Activated CD4-positive, alpha-beta T cell treated with anti-CD3 and anti-CD28 coated beads, Interleukin-2, amount 10 ng/mL, durations not matched to agents 7 days and 5 days (primary cell): ENCODE results near the gene ARL15. TPM values are rescaled to one million over a fixed set of nuclear protein-coding genes. Genes with fewer than 3 reads are reported as not detected.
"Not testable (repeated sequence)": the region's sequence is repeated elsewhere in the genome, so short reads cannot be mapped to it uniquely, and the experiment has no call there.

Experiments
- CTCF ChIA-PET: fragments of 350-600 bp; sonication (Branson Sonifier 250); formaldehyde crosslinking; loops from one replicate; lab custom pipeline; 2021; ENCODE audit warnings: antibody characterized with exemption; lab: Charles Lee
- POLR2A ChIA-PET: fragments of 350-600 bp; sonication (Branson Sonifier 250); formaldehyde crosslinking; loops from one replicate; lab custom pipeline; 2021; ENCODE audit warnings: antibody characterized with exemption; lab: Charles Lee
- DNase-seq: peaks from one replicate; pipeline ENCODE4 v3.0.0-alpha.2; 2020
- H3K27ac Mint-ChIP-seq: one replicate; pipeline ENCODE4 v1.8.0; 2021; ENCODE audit warnings: mild to moderate bottlenecking, moderate library complexity, mixed read lengths
- H3K27me3 Mint-ChIP-seq: one replicate; pipeline ENCODE4 v1.8.0; 2021; ENCODE audit warnings: mixed read lengths
- H3K36me3 Mint-ChIP-seq: one replicate; pipeline ENCODE4 v1.8.0; 2021; ENCODE audit warnings: low read depth, mixed read lengths
- H3K4me1 Mint-ChIP-seq: one replicate; pipeline ENCODE4 v1.8.0; 2021; ENCODE audit warnings: mixed read lengths
- H3K4me3 Mint-ChIP-seq: one replicate; pipeline ENCODE4 v1.8.0; 2021; ENCODE audit warnings: mild to moderate bottlenecking, moderate library complexity, mixed read lengths
- H3K9me3 Mint-ChIP-seq: one replicate; pipeline ENCODE4 v1.8.0; 2021; ENCODE audit warnings: mixed read lengths
- microRNA-seq: library from miRNA; unstranded; fragments of <30 nt; microRNA quantifications from one replicate; pipeline ENCODE4 v1.2.0, GENCODE V29; 2021; ENCODE audit warnings: borderline microRNAs expressed, borderline replicate concordance
- total RNA-seq, 2 experiments: library from RNA; stranded (reverse); gene quantifications; one replicate each; pipeline ENCODE4 v1.2.3, GENCODE V29; 2021

Gene ARL15
- total RNA-seq, 2 experiments from 2014 or later, result 13.5 to 16.1 TPM

- H3K36me3 Mint-ChIP-seq, result no peaks in the 10 kb centered on the region
- H3K4me1 Mint-ChIP-seq, result no peaks in the 10 kb centered on the region
- H3K27ac Mint-ChIP-seq, result no peak overlapping the region
- no peak for DNase-seq
- H3K9me3 Mint-ChIP-seq, result peaks cover 4% of the 10 kb centered on the region
- H3K27me3 Mint-ChIP-seq, result no peaks in the 10 kb centered on the region
- POLR2A ChIA-PET, result no interaction called here
- CTCF ChIA-PET, result no interaction called here
- H3K4me3 Mint-ChIP-seq, result no peak overlapping the region
Measured at GRCh38 chr5:53877243-53877642, 433.1 kb downstream of the ARL15 start.

GRCh38 chr5:53874409-53874808 is 436.0 kb downstream of the ARL15 start:
- Mint-ChIP-seq H3K27ac (no peak overlapping the region), H3K4me1 (no peaks in the 10 kb centered on the region), H3K27me3 (no peaks in the 10 kb centered on the region), H3K9me3 (peaks cover 4% of the 10 kb centered on the region), H3K36me3 (no peaks in the 10 kb centered on the region), H3K4me3 (no peak overlapping the region)
- CTCF ChIA-PET, result no interaction called here
- no peak for DNase-seq
- POLR2A ChIA-PET, result no interaction called here

GRCh38 chr5:53873235-53873634 is 437.1 kb downstream of the ARL15 start:
- ChIA-PET CTCF (no interaction called here), POLR2A (no interaction called here)
- H3K27me3 Mint-ChIP-seq, result no peaks in the 10 kb centered on the region
- no peaks in the 10 kb centered on the region for H3K36me3 Mint-ChIP-seq
- H3K9me3 Mint-ChIP-seq, result peaks cover 4% of the 10 kb centered on the region
- H3K27ac Mint-ChIP-seq, result no peak overlapping the region
- H3K4me1 Mint-ChIP-seq, result no peaks in the 10 kb centered on the region
- H3K4me3 Mint-ChIP-seq, result no peak overlapping the region
- no peak for DNase-seq

GRCh38 chr5:53871775-53872174 is 438.6 kb downstream of the ARL15 start:
- POLR2A ChIA-PET, result no interaction called here
- no peaks in the 10 kb centered on the region for H3K27me3 Mint-ChIP-seq
- CTCF ChIA-PET, result no interaction called here
- no peak overlapping the region for H3K4me3 Mint-ChIP-seq
- H3K36me3 Mint-ChIP-seq, result no peaks in the 10 kb centered on the region
- peaks cover 4% of the 10 kb centered on the region for H3K9me3 Mint-ChIP-seq
- H3K4me1 Mint-ChIP-seq, result no peaks in the 10 kb centered on the region
- H3K27ac Mint-ChIP-seq, result no peak overlapping the region
- DNase-seq, result no peak

- Mint-ChIP-seq H3K4me1 (no peaks in the 10 kb centered on the region), H3K9me3 (peaks cover 4% of the 10 kb centered on the region), H3K27ac (no peak overlapping the region), H3K4me3 (no peak overlapping the region), H3K27me3 (no peaks in the 10 kb centered on the region), H3K36me3 (no peaks in the 10 kb centered on the region)
- POLR2A ChIA-PET, result no interaction called here
- CTCF ChIA-PET, result no interaction called here
- no peak for DNase-seq
Measured at GRCh38 chr5:53871050-53871449, 439.3 kb downstream of the ARL15 start.

GRCh38 chr5:53858700-53859456 is 451.5 kb downstream of the ARL15 start:
- ChIA-PET CTCF (no interaction called here), POLR2A (no interaction called here)
- no peak overlapping the region for H3K27ac Mint-ChIP-seq
- H3K9me3 Mint-ChIP-seq, result peaks cover 6% of the 10 kb centered on the region
- H3K27me3 Mint-ChIP-seq, result no peaks in the 10 kb centered on the region
- no peaks in the 10 kb centered on the region for H3K4me1 Mint-ChIP-seq
- H3K36me3 Mint-ChIP-seq, result no peaks in the 10 kb centered on the region
- no peak for DNase-seq
- H3K4me3 Mint-ChIP-seq, result no peak overlapping the region

GRCh38 chr5:53856506-53856905 is 453.9 kb downstream of the ARL15 start:
- Mint-ChIP-seq H3K4me3 (no peak overlapping the region), H3K36me3 (no peaks in the 10 kb centered on the region), H3K27me3 (no peaks in the 10 kb centered on the region), H3K9me3 (peaks cover 6% of the 10 kb centered on the region), H3K27ac (no peak overlapping the region), H3K4me1 (no peaks in the 10 kb centered on the region)
- CTCF ChIA-PET, result interaction anchor here (0.6 kb wide), 1 partner anchor 455 kb away, joined by 4 read pairs; no protein-coding TSS in a partner anchor
- POLR2A ChIA-PET, result no interaction called here
- DNase-seq, result no peak

- H3K4me1 Mint-ChIP-seq, DNase-seq, H3K4me3 Mint-ChIP-seq, H3K36me3 Mint-ChIP-seq, H3K27me3 Mint-ChIP-seq, POLR2A ChIA-PET, H3K27ac Mint-ChIP-seq: not testable (repeated sequence)
- H3K9me3 Mint-ChIP-seq, result peaks cover 13% of the 10 kb centered on the region
- CTCF ChIA-PET, result interaction anchor here (0.6 kb wide), 1 partner anchor 31 kb away, joined by 3 read pairs; no protein-coding TSS in a partner anchor
Measured at GRCh38 chr5:53836851-53837430, 473.4 kb downstream of the ARL15 start.

GRCh38 chr5:53834500-53834899 is 475.9 kb downstream of the ARL15 start:
- H3K4me1 Mint-ChIP-seq, result no peaks in the 10 kb centered on the region
- POLR2A ChIA-PET, result no interaction called here
- no peak overlapping the region for H3K4me3 Mint-ChIP-seq
- CTCF ChIA-PET, result no interaction called here
- no peaks in the 10 kb centered on the region for H3K36me3 Mint-ChIP-seq
- H3K27ac Mint-ChIP-seq, result no peak overlapping the region
- H3K9me3 Mint-ChIP-seq, result peaks cover 8% of the 10 kb centered on the region
- no peak for DNase-seq
- no peaks in the 10 kb centered on the region for H3K27me3 Mint-ChIP-seq

Small RNA genes within 50 kb of the gene (microRNA-seq; reads per million reads assigned to microRNA genes)
- gene MIR4459 (not detected), gene MIR581 (not detected)

Other genes with a start within 250 kb of the ARL15 start
- not detected for gene HSPB3, start 145.1 kb upstream of the ARL15 start, total RNA-seq
- 10 to 100 TPM; 19.0 to 19.7 TPM for gene SNX18, start 207.2 kb upstream of the ARL15 start, total RNA-seq